Fibroblast of pulmonary artery (primary cell): ENCODE results near the gene XKRX.
A peak's percentile ranks its signal among the peaks of the same experiment; 100 is the strongest.

Experiments used
- DNase-seq: peaks from one replicate; pipeline ENCODE4 v3.0.0-alpha.2; 2010; ENCODE audit warnings: low read depth
- H3K4me3 ChIP-seq: replicated peaks from 2 replicates; pipeline ENCODE4 v1.5.1; 2011; ENCODE audit warnings: low read depth, mild to moderate bottlenecking, control low read depth, low read length, moderate library complexity
- TF ChIP-seq, protein P1 (sequence below): IDR thresholded peaks from 2 replicates; pipeline ENCODE4 v1.5.1; 2011; ENCODE audit warnings: mild to moderate bottlenecking, control low read depth, low read length, inconsistent platforms; ENCODE audit errors: missing control alignments

Gene XKRX

GRCh38 chrX:100928660-100929613, at the start of gene XKRX:
Gene XKRX (minus strand): TSS chrX:100928917. CDS start chrX:100928304, 613 bp downstream.
- no peak for DNase-seq
- H3K4me3 ChIP-seq: peak within 1 kb of the TSS; percentile 51
- TF ChIP-seq, protein P1, sequence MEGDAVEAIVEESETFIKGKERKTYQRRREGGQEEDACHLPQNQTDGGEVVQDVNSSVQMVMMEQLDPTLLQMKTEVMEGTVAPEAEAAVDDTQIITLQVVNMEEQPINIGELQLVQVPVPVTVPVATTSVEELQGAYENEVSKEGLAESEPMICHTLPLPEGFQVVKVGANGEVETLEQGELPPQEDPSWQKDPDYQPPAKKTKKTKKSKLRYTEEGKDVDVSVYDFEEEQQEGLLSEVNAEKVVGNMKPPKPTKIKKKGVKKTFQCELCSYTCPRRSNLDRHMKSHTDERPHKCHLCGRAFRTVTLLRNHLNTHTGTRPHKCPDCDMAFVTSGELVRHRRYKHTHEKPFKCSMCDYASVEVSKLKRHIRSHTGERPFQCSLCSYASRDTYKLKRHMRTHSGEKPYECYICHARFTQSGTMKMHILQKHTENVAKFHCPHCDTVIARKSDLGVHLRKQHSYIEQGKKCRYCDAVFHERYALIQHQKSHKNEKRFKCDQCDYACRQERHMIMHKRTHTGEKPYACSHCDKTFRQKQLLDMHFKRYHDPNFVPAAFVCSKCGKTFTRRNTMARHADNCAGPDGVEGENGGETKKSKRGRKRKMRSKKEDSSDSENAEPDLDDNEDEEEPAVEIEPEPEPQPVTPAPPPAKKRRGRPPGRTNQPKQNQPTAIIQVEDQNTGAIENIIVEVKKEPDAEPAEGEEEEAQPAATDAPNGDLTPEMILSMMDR: no peak

GRCh38 chrX:100976211-100976610, 47.5 kb upstream of the XKRX start:
- no peak overlapping the region for H3K4me3 ChIP-seq
- TF ChIP-seq, protein P1: no peak
- no peak for DNase-seq

DNA sequence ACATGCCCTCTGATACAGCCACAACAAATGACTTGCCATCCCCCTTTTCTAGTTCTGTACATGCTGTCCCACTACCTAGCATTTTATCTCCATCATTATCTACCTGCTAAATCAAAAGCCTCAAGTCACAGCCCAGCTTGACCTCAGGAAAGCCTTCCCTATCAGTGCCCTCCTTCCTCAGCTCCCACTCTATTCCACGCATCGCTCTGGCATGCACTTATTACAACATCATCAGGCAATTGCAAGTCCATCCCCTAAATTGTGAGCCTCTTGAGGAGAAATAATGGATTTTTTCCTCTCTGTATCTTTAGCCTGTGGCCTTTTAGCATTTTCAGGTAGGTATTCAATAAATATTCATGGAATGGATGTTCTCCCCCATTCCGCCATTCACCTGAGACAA, 46.5 kb upstream of the XKRX start:
- TF ChIP-seq, protein P1: no peak
- DNase-seq: peak; percentile 56
- no peak overlapping the region for H3K4me3 ChIP-seq

- TF ChIP-seq, protein P1: no peak
- peak; percentile 76 for DNase-seq
These were observed 44.7 kb upstream of the XKRX start for GRCh38 chrX:100973411-100973810.

DNA sequence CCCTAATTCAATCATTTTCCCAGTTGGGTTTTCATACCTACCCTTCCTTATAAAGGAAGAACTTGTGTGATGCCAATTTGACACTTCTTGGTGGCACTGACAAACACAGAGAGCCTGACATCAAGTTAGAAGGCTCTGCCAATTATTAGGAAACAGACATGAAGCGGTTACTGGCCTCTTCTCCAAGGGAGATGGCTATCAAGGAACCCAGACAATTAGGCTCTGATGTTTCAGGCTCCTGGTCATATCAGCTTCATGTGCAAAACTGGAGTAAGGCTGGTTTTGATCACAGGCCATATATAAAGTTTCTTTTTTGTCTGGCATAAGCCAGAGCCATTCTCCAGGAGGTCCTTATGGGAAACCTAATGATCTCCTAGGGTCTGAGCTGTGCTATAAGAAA, 41.2 kb upstream of the XKRX start:
- TF ChIP-seq, protein P1: no peak
- no peak overlapping the region for H3K4me3 ChIP-seq
- no peak for DNase-seq

More at GRCh38 chrX:100973411-100973810, 44.7 kb upstream of the XKRX start:
- no peak overlapping the region for H3K4me3 ChIP-seq

GRCh38 chrX:100969408-100969807, 40.7 kb upstream of the XKRX start, which contains the start of gene ARL13A:
Gene ARL13A (plus strand): TSS chrX:100969708. CDS start chrX:100973690, 3,982 bp downstream.
- no peak for DNase-seq
- H3K4me3 ChIP-seq: no peak within 1 kb of the TSS
- TF ChIP-seq, protein P1: no peak
